Stimulated activated CD4-positive, alpha-beta T cell treated with anti-CD3 and anti-CD28 coated beads, Interleukin-4, amount 100 ng/mL, for 24 hours (primary cell): ENCODE data around the gene ACSM6.

Experiments used
- DNase-seq: peaks from one replicate; pipeline ENCODE4 v3.0.0-alpha.2; 2020

The ACSM6 gene

GRCh38 chr10:95247200-95247880 is 53.3 kb downstream of the ACSM6 start:
- no peak for DNase-seq

- DNase-seq: no peak
Observed at GRCh38 chr10:95247881-95248583, 54.0 kb downstream of the ACSM6 start.

GRCh38 chr10:95248989-95249388 is 55.0 kb downstream of the ACSM6 start:
- no peak for DNase-seq

GRCh38 chr10:95249467-95249866 is 55.4 kb downstream of the ACSM6 start:
- DNase-seq: no peak

- no peak for DNase-seq
Observed at GRCh38 chr10:95250856-95251255, 56.8 kb downstream of the ACSM6 start.

- no peak for DNase-seq
Observed at GRCh38 chr10:95253007-95253406, 59.0 kb downstream of the ACSM6 start.

GRCh38 chr10:95253686-95254085 is 59.6 kb downstream of the ACSM6 start:
- DNase-seq: no peak

GRCh38 chr10:95254629-95255028 is 60.6 kb downstream of the ACSM6 start:
- DNase-seq: no peak

- no peak for DNase-seq
Observed at GRCh38 chr10:95256268-95256667, 62.2 kb downstream of the ACSM6 start.

- DNase-seq: no peak
Observed at GRCh38 chr10:95257849-95258248, 63.8 kb downstream of the ACSM6 start.

GRCh38 chr10:95260397-95260881 is 66.4 kb downstream of the ACSM6 start:
- DNase-seq: no peak

- no peak for DNase-seq
Observed at GRCh38 chr10:95260909-95261552, 67.0 kb downstream of the ACSM6 start.

- no peak for DNase-seq
Observed at GRCh38 chr10:95261926-95262325, 67.9 kb downstream of the ACSM6 start.

- no peak for DNase-seq
Observed at GRCh38 chr10:95262763-95263518, 68.9 kb downstream of the ACSM6 start.

- no peak for DNase-seq
Observed at GRCh38 chr10:95263864-95264226, 69.8 kb downstream of the ACSM6 start.

GRCh38 chr10:95264227-95265051 is 70.4 kb downstream of the ACSM6 start:
- no peak for DNase-seq

GRCh38 chr10:95265572-95265971 is 71.5 kb downstream of the ACSM6 start:
- no peak for DNase-seq

- no peak for DNase-seq
Observed at GRCh38 chr10:95266674-95267095, 72.6 kb downstream of the ACSM6 start.

- no peak for DNase-seq
Observed at GRCh38 chr10:95267251-95267650, 73.2 kb downstream of the ACSM6 start.

- no peak for DNase-seq
Observed at GRCh38 chr10:95268438-95268837, 74.4 kb downstream of the ACSM6 start.

GRCh38 chr10:95273393-95274312 is 79.6 kb downstream of the ACSM6 start:
- DNase-seq: no peak
